Measurements from ENCODE around the gene MCM5.

- no peak for TF ChIP-seq YY1 (IDR thresholded peaks at IDR 0.05; ENCODE audit: insufficient read depth, insufficient read length)
- TF ChIP-seq ZNF274 (IDR thresholded peaks at IDR 0.05; ENCODE audit: low read depth, low read length): no peak
Measured at GRCh38 chr22:35393116-35394010, 6.6 kb upstream of the MCM5 start.
